ENCODE data around the gene METRNL. TPM values are rescaled to one million over a fixed set of nuclear protein-coding genes. Genes with fewer than 3 reads are reported as not detected.

Gene METRNL
- total RNA-seq, 1 experiment from 2014 or later = 33.8 TPM

DNA sequence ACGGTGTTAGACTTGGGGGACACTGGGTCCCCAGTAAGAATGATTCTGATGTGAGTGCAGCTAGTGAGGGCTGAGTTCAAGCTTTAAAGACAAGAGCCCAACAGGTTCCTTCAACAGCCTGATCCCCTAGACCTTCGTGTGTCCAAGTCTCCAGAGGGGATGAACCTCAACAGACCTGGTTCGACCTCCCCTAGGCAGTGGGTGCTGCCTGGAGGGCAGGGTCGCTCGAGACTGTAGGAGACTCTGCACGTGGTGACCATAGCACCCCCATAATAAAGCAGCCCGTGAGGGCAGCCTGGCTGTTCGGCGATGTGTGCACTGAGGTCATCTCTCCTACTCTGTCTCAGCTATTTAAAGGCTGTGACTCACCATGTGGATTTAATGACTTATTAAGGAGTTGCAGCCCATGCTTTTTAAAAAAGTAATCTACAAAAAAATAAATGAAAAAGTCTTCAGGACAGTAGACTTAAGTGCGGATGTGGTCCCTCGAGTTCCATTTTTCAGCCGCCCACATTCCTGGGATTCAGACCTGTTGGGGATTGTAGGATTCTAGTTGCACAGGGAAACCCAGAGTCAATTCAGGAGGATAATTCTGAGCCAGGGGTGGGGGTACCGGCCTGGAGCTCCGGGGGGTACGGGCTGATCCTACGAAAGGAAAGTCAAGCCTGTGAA is 23.4 kb upstream of the METRNL start:
- ChIA-PET POLR2A (no interaction called here), CTCF (no interaction called here)
- Mint-ChIP-seq H3K4me3 (ENCODE audit: unreplicated experiment) (no peak overlapping the region), H3K36me3 (ENCODE audit: insufficient read depth, unreplicated experiment) (peaks cover 4% of the 10 kb centered on the region), H3K4me1 (ENCODE audit: low read depth, unreplicated experiment) (no peaks in the 10 kb centered on the region), H3K27me3 (ENCODE audit: insufficient read depth, unreplicated experiment) (no peaks in the 10 kb centered on the region), H3K27ac (ENCODE audit: unreplicated experiment) (no peak overlapping the region), H3K9me3 (ENCODE audit: unreplicated experiment) (no peaks in the 10 kb centered on the region)
- Histone ChIP-seq H3K4me3 (ENCODE audit: low read depth, low read length) (no peak overlapping the region), H3K9me3 (no peaks in the 10 kb centered on the region), H3K4me1 (peaks cover 4% of the 10 kb centered on the region), H3K27me3 (replicated peaks; ENCODE audit: control insufficient read depth, insufficient read depth, low read length) (no peaks in the 10 kb centered on the region), H3K36me3 (ENCODE audit: control insufficient read depth, insufficient read depth, low read length) (no peaks in the 10 kb centered on the region)
- intact Hi-C loops (cut with micrococcal nuclease; ENCODE audit: unreplicated experiment) = no loop called here
- BruUV-seq (replicated peaks) = no TSS peak
- no peak for DNase-seq
- TF ChIP-seq, protein P1, sequence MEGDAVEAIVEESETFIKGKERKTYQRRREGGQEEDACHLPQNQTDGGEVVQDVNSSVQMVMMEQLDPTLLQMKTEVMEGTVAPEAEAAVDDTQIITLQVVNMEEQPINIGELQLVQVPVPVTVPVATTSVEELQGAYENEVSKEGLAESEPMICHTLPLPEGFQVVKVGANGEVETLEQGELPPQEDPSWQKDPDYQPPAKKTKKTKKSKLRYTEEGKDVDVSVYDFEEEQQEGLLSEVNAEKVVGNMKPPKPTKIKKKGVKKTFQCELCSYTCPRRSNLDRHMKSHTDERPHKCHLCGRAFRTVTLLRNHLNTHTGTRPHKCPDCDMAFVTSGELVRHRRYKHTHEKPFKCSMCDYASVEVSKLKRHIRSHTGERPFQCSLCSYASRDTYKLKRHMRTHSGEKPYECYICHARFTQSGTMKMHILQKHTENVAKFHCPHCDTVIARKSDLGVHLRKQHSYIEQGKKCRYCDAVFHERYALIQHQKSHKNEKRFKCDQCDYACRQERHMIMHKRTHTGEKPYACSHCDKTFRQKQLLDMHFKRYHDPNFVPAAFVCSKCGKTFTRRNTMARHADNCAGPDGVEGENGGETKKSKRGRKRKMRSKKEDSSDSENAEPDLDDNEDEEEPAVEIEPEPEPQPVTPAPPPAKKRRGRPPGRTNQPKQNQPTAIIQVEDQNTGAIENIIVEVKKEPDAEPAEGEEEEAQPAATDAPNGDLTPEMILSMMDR (IDR thresholded peaks at IDR 0.05; ENCODE audit: insufficient read depth in 1 of 2, low read depth in 1 of 2, low read length in 1 of 2, severe bottlenecking in 1 of 2, unreplicated experiment in 1 of 2) = no peak

DNA sequence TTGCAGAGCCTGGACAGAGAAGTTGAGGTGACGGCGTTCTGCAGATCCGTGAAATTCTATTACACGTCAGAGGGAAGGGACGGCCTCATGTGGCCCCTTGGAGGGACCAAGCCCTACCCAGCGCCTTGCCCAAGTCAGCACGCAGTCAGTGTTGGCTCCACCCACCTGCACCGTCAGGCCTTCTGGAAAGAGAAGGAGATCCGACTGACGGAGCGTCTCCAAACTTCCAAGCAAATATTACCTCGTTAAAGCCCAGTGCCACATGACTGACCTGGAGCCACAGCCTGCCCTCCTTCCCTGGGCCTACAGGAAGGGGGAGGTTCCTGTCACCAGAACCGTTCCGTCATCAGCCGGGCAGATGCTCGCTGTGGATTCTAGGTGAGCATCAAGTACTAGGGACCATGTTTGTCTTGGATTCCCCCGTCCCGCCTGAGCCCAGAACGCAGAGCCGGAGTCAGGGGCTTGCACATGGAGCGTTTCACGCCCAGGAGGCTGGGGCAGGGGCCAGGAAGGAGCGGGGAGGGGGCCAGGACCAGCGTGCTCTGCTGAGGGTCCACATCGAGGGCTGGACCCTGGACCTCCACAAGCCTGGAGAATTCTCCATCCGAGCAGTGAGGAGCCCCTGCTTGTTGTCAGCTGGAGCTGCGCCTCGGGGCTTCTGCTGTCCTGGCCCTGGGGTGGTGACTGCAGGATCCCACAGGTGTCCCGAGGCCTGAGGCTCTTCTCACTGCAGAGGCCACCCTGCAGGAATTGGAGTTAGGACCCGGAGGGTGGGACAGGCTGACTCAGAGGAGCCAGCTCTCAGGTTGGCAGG is 22.6 kb upstream of the METRNL start:
- H3K27ac Mint-ChIP-seq (ENCODE audit: unreplicated experiment) = peak overlapping the region; percentile 73

GRCh38 chr17:83057397-83057761 is 22.0 kb upstream of the METRNL start:
- H3K36me3 Mint-ChIP-seq (ENCODE audit: insufficient read depth, unreplicated experiment) = no peaks in the 10 kb centered on the region

More for the DNA sequence above, 22.6 kb upstream of the METRNL start:
- Histone ChIP-seq H3K27me3 (replicated peaks; ENCODE audit: control insufficient read depth, insufficient read depth, low read length) (no peaks in the 10 kb centered on the region; the same call in 1 of the 2 replicates), H3K9me3 (no peaks in the 10 kb centered on the region), H3K36me3 (ENCODE audit: control insufficient read depth, insufficient read depth, low read length) (no peaks in the 10 kb centered on the region), H3K4me3 (ENCODE audit: low read depth, low read length) (no peak overlapping the region), H3K4me1 (peaks cover 4% of the 10 kb centered on the region)
- ChIA-PET POLR2A (no interaction called here), CTCF (no interaction called here)
- H3K27me3 Mint-ChIP-seq (ENCODE audit: insufficient read depth, unreplicated experiment) = no peaks in the 10 kb centered on the region
- no TSS peak for BruUV-seq (replicated peaks)
- no peaks in the 10 kb centered on the region for H3K9me3 Mint-ChIP-seq (ENCODE audit: unreplicated experiment)
- peak in 1 of 2 experiments; percentile 35 for DNase-seq
- intact Hi-C loops (cut with micrococcal nuclease; ENCODE audit: unreplicated experiment) = no loop called here
- TF ChIP-seq, protein P1 (IDR thresholded peaks at IDR 0.05; ENCODE audit: insufficient read depth in 1 of 2, low read depth in 1 of 2, low read length in 1 of 2, severe bottlenecking in 1 of 2, unreplicated experiment in 1 of 2) = no peak
- H3K4me3 Mint-ChIP-seq (ENCODE audit: unreplicated experiment) = no peak overlapping the region
- H3K4me1 Mint-ChIP-seq (ENCODE audit: low read depth, unreplicated experiment) = no peaks in the 10 kb centered on the region
- H3K36me3 Mint-ChIP-seq (ENCODE audit: insufficient read depth, unreplicated experiment) = no peaks in the 10 kb centered on the region

More at GRCh38 chr17:83057397-83057761, 22.0 kb upstream of the METRNL start:
- Mint-ChIP-seq H3K4me3 (ENCODE audit: unreplicated experiment) (no peak overlapping the region), H3K9me3 (ENCODE audit: unreplicated experiment) (no peaks in the 10 kb centered on the region), H3K4me1 (ENCODE audit: low read depth, unreplicated experiment) (no peaks in the 10 kb centered on the region), H3K27me3 (ENCODE audit: insufficient read depth, unreplicated experiment) (no peaks in the 10 kb centered on the region), H3K27ac (ENCODE audit: unreplicated experiment) (peak overlapping the region; percentile 73)
- BruUV-seq (replicated peaks) = no TSS peak
- TF ChIP-seq, protein P1 (IDR thresholded peaks at IDR 0.05; ENCODE audit: insufficient read depth in 1 of 2, low read depth in 1 of 2, low read length in 1 of 2, severe bottlenecking in 1 of 2, unreplicated experiment in 1 of 2) = no peak
- Histone ChIP-seq H3K9me3 (no peaks in the 10 kb centered on the region), H3K4me1 (no peaks in the 10 kb centered on the region), H3K27me3 (replicated peaks; ENCODE audit: control insufficient read depth, insufficient read depth, low read length) (no peaks in the 10 kb centered on the region; the same call in 1 of the 2 replicates), H3K36me3 (ENCODE audit: control insufficient read depth, insufficient read depth, low read length) (no peaks in the 10 kb centered on the region), H3K4me3 (ENCODE audit: low read depth, low read length) (no peak overlapping the region)
- intact Hi-C loops (cut with micrococcal nuclease; ENCODE audit: unreplicated experiment) = no loop called here
- POLR2A ChIA-PET = no interaction called here
- no peak for DNase-seq
- CTCF ChIA-PET = no interaction called here

Measured in Caco-2 (cell line).